ENCODE results near the gene LRRC9.
"Not testable (repeated sequence)": the region's sequence is repeated elsewhere in the genome, so short reads cannot be mapped to it uniquely, and the experiment has no call there.

LRRC9 gene

GRCh38 chr14:59998564-59998963 is 78.6 kb downstream of the LRRC9 start:
- H3K9me3 ChIP-seq (ENCODE audit: control insufficient read depth, insufficient read depth, low read length), result no peaks in the 10 kb centered on the region

GRCh38 chr14:60002819-60003492 is 83.0 kb downstream of the LRRC9 start:
- Histone ChIP-seq H3K27ac (ENCODE audit: low read length) (no peak overlapping the region), H3K4me1 (ENCODE audit: control insufficient read depth, insufficient read depth, low read length) (no peaks in the 10 kb centered on the region), H3K27me3 (ENCODE audit: control insufficient read depth, insufficient read depth, low read length) (no peaks in the 10 kb centered on the region), H3K4me3 (ENCODE audit: low read length) (no peak overlapping the region), H3K36me3 (ENCODE audit: control insufficient read depth, insufficient read depth, low read length) (no peaks in the 10 kb centered on the region), H3K9me3 (ENCODE audit: control insufficient read depth, insufficient read depth, low read length) (no peaks in the 10 kb centered on the region)
- WGBS (ENCODE audit: insufficient coverage, insufficient read length), result no CpG with 5 or more reads among the region's 2 CpGs
- no peak for DNase-seq (ENCODE audit: low read depth, low spot score)

More at GRCh38 chr14:59998564-59998963, 78.6 kb downstream of the LRRC9 start:
- Histone ChIP-seq H3K36me3 (ENCODE audit: control insufficient read depth, insufficient read depth, low read length) (no peaks in the 10 kb centered on the region), H3K27me3 (ENCODE audit: control insufficient read depth, insufficient read depth, low read length) (no peaks in the 10 kb centered on the region), H3K4me1 (ENCODE audit: control insufficient read depth, insufficient read depth, low read length) (no peaks in the 10 kb centered on the region), H3K27ac (ENCODE audit: low read length) (no peak overlapping the region), H3K4me3 (ENCODE audit: low read length) (no peak overlapping the region)
- DNase-seq (ENCODE audit: low read depth, low spot score), result no peak
- no CpG with 5 or more reads among the region's 1 CpG for WGBS (ENCODE audit: insufficient coverage, insufficient read length)

GRCh38 chr14:60003991-60004390 is 84.0 kb downstream of the LRRC9 start:
- DNase-seq (ENCODE audit: low read depth, low spot score), result no peak
- Histone ChIP-seq H3K9me3 (ENCODE audit: control insufficient read depth, insufficient read depth, low read length) (no peaks in the 10 kb centered on the region), H3K4me3 (ENCODE audit: low read length) (no peak overlapping the region), H3K27me3 (ENCODE audit: control insufficient read depth, insufficient read depth, low read length) (no peaks in the 10 kb centered on the region), H3K27ac (ENCODE audit: low read length) (no peak overlapping the region), H3K36me3 (ENCODE audit: control insufficient read depth, insufficient read depth, low read length) (no peaks in the 10 kb centered on the region), H3K4me1 (ENCODE audit: control insufficient read depth, insufficient read depth, low read length) (no peaks in the 10 kb centered on the region)
- WGBS (ENCODE audit: insufficient coverage, insufficient read length), result no CpG with 5 or more reads among the region's 3 CpGs

DNA sequence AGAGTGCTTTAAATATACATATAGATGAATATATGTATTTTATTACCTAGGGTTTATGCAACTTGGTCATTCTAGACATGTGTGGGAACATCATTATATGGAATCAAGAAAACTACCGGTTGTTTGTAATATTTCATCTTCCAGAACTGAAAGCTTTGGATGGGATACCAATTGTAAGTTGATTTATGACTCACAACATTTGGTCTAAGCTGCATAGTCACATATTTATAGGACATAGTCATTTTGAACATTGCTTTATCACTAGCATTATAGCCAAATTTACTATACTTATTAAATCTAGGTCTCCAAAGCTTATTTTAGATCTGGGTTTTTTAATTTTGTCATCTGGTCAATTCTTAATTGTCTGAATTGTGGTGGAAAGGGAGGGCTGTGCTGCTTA is 88.1 kb downstream of the LRRC9 start:
- Histone ChIP-seq H3K4me1 (ENCODE audit: control insufficient read depth, insufficient read depth, low read length) (no peaks in the 10 kb centered on the region), H3K27me3 (ENCODE audit: control insufficient read depth, insufficient read depth, low read length) (no peaks in the 10 kb centered on the region), H3K36me3 (ENCODE audit: control insufficient read depth, insufficient read depth, low read length) (no peaks in the 10 kb centered on the region), H3K9me3 (ENCODE audit: control insufficient read depth, insufficient read depth, low read length) (no peaks in the 10 kb centered on the region), H3K27ac (ENCODE audit: low read length) (no peak overlapping the region), H3K4me3 (ENCODE audit: low read length) (no peak overlapping the region)
- no CpG with 5 or more reads among the region's 1 CpG for WGBS (ENCODE audit: insufficient coverage, insufficient read length)
- no peak for DNase-seq (ENCODE audit: low read depth, low spot score)

- not testable (repeated sequence) for H3K27ac ChIP-seq (ENCODE audit: low read length); H3K9me3 ChIP-seq (ENCODE audit: control insufficient read depth, insufficient read depth, low read length); H3K4me1 ChIP-seq (ENCODE audit: control insufficient read depth, insufficient read depth, low read length); H3K4me3 ChIP-seq (ENCODE audit: low read length); DNase-seq (ENCODE audit: low read depth, low spot score); H3K27me3 ChIP-seq (ENCODE audit: control insufficient read depth, insufficient read depth, low read length); H3K36me3 ChIP-seq (ENCODE audit: control insufficient read depth, insufficient read depth, low read length)
- no CpG with 5 or more reads among the region's 4 CpGs for WGBS (ENCODE audit: insufficient coverage, insufficient read length)
Measured at GRCh38 chr14:60010263-60010662, 90.3 kb downstream of the LRRC9 start.

DNA sequence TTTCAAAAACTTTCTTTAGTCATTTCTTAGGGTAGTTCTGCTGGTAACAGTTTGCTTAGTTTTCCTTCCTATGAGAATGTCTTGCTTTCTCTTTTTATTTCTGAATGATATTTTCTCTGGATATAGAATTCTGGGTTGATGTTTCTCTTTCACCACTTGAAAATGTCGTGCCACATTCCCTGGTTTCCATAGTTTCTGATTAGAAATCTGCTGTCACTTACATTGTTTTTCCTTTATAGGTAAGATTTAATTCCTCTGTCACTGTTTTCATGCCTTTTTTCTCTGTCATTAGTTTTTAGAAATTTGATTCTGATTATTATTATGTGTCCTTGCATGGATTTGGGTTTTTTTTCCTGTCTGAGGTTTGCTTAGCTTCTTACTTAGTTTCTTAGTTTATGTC is 94.5 kb downstream of the LRRC9 start:
- Histone ChIP-seq H3K36me3 (ENCODE audit: control insufficient read depth, insufficient read depth, low read length) (no peaks in the 10 kb centered on the region), H3K27me3 (ENCODE audit: control insufficient read depth, insufficient read depth, low read length) (no peaks in the 10 kb centered on the region), H3K4me1 (ENCODE audit: control insufficient read depth, insufficient read depth, low read length) (no peaks in the 10 kb centered on the region), H3K27ac (ENCODE audit: low read length) (no peak overlapping the region), H3K9me3 (ENCODE audit: control insufficient read depth, insufficient read depth, low read length) (no peaks in the 10 kb centered on the region), H3K4me3 (ENCODE audit: low read length) (no peak overlapping the region)
- no CpG with 5 or more reads among the region's 1 CpG for WGBS (ENCODE audit: insufficient coverage, insufficient read length)
- DNase-seq (ENCODE audit: low read depth, low spot score), result no peak

GRCh38 chr14:60021619-60022018 is 101.7 kb downstream of the LRRC9 start:
- no peaks in the 10 kb centered on the region for H3K9me3 ChIP-seq (ENCODE audit: control insufficient read depth, insufficient read depth, low read length)
- no peak overlapping the region for H3K27ac ChIP-seq (ENCODE audit: low read length)
- H3K36me3 ChIP-seq (ENCODE audit: control insufficient read depth, insufficient read depth, low read length), result no peaks in the 10 kb centered on the region
- WGBS (ENCODE audit: insufficient coverage, insufficient read length), result no CpG with 5 or more reads among the region's 2 CpGs
- no peaks in the 10 kb centered on the region for H3K4me1 ChIP-seq (ENCODE audit: control insufficient read depth, insufficient read depth, low read length)
- DNase-seq (ENCODE audit: low read depth, low spot score), result no peak
- no peaks in the 10 kb centered on the region for H3K27me3 ChIP-seq (ENCODE audit: control insufficient read depth, insufficient read depth, low read length)
- no peak overlapping the region for H3K4me3 ChIP-seq (ENCODE audit: low read length)

DNA sequence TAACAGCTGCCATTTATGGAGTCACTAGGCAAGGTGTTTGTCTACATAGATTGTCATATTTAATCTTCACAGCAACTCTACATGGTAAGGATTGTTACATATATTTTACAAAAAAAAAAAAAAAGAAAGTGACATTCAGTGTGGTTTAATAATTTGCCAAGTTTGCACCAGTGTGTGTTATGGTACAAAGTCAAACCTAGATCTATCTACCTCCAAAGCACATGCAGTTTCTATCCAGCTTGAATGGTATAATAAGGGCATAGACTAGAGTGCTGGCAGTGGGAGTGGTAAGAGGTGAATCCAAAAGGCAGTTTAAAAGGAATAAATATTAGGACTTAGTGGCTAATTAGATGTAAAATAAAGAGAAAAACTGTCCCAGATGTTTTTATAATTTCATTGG is 105.6 kb downstream of the LRRC9 start:
- H3K36me3 ChIP-seq (ENCODE audit: control insufficient read depth, insufficient read depth, low read length), result no peaks in the 10 kb centered on the region

DNA sequence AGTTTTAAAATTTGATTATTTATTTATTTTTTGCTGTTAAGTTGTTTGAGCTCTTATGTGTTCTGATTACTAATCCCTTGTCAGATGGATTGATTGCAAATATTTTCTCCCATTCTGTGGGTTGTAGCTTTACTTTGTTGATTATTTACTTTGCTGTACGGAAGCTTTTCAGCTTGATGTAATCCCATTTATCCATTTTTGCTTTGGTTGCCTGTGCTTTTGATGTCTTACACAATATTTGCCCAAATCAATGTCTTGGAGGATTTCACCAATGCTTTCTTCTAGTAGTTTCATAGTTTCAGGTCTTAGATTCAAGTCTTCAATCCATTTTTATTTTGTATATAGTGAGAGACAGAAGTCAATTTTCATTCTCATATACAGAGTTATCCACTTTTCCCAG is 115.2 kb downstream of the LRRC9 start:
- no peak overlapping the region for H3K4me3 ChIP-seq (ENCODE audit: low read length)
- WGBS (ENCODE audit: insufficient coverage, insufficient read length), result no CpG with 5 or more reads among the region's 1 CpG

More for the DNA sequence above, 105.6 kb downstream of the LRRC9 start:
- Histone ChIP-seq H3K4me1 (ENCODE audit: control insufficient read depth, insufficient read depth, low read length) (no peaks in the 10 kb centered on the region), H3K4me3 (ENCODE audit: low read length) (no peak overlapping the region), H3K9me3 (ENCODE audit: control insufficient read depth, insufficient read depth, low read length) (no peaks in the 10 kb centered on the region), H3K27ac (ENCODE audit: low read length) (no peak overlapping the region), H3K27me3 (ENCODE audit: control insufficient read depth, insufficient read depth, low read length) (no peaks in the 10 kb centered on the region)
- no peak for DNase-seq (ENCODE audit: low read depth, low spot score)

DNA sequence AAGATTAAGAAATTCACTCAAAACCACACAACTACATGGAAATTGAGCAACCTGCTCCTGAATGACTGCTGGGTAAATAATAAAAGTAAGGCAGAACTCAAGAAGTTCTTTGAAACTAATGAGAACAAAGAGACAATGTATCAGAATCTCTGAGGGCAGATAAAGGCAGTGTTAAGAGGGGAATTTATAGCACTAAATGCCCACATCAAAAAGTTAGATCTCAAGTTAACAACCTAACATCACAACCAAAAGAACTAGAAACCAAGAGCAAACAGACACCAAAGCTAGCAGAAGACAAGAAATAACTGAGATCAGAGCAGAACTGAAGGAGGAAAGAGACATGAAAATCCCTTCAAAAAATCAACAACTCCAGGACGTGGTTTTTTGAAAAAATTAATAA is 128.0 kb downstream of the LRRC9 start:
- H3K4me3 ChIP-seq (ENCODE audit: low read length); H3K4me1 ChIP-seq (ENCODE audit: control insufficient read depth, insufficient read depth, low read length); H3K27ac ChIP-seq (ENCODE audit: low read length); H3K9me3 ChIP-seq (ENCODE audit: control insufficient read depth, insufficient read depth, low read length); DNase-seq (ENCODE audit: low read depth, low spot score); H3K36me3 ChIP-seq (ENCODE audit: control insufficient read depth, insufficient read depth, low read length); H3K27me3 ChIP-seq (ENCODE audit: control insufficient read depth, insufficient read depth, low read length): not testable (repeated sequence)
- WGBS (ENCODE audit: insufficient coverage, insufficient read length), result no CpG with 5 or more reads among the region's 1 CpG

More for the DNA sequence above, 115.2 kb downstream of the LRRC9 start:
- H3K36me3 ChIP-seq (ENCODE audit: control insufficient read depth, insufficient read depth, low read length), result no peaks in the 10 kb centered on the region
- DNase-seq (ENCODE audit: low read depth, low spot score), result no peak
- H3K9me3 ChIP-seq (ENCODE audit: control insufficient read depth, insufficient read depth, low read length), result no peaks in the 10 kb centered on the region
- no peaks in the 10 kb centered on the region for H3K27me3 ChIP-seq (ENCODE audit: control insufficient read depth, insufficient read depth, low read length)
- no peaks in the 10 kb centered on the region for H3K4me1 ChIP-seq (ENCODE audit: control insufficient read depth, insufficient read depth, low read length)
- H3K27ac ChIP-seq (ENCODE audit: low read length), result no peak overlapping the region

DNA sequence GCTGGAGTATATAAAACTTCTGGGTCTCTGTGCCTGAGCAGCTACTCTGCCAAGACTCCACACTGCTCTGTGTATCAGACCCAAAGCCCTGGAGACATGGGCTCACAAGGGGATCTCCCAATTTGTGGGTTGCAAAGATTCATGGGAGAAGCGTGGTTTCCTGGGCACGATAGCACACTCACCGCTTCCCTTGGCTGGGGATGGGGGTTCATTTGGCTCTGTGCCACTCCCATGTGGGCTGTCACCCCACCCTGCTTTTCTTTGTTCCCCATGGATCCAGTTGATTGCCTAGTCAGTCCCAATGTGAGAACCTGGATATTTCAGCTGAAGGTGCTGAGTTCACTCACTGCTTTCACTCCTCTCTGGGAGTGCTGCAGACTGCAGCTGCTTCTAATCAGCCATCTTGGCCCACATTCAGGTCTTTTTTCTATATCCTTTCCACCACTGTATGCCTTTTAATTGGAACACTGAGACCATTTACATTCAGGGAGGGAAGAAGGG is 131.8 kb downstream of the LRRC9 start:
- H3K27ac ChIP-seq (ENCODE audit: low read length), result no peak overlapping the region
- H3K4me1 ChIP-seq (ENCODE audit: control insufficient read depth, insufficient read depth, low read length), result no peaks in the 10 kb centered on the region
- H3K36me3 ChIP-seq (ENCODE audit: control insufficient read depth, insufficient read depth, low read length), result no peaks in the 10 kb centered on the region
- WGBS (ENCODE audit: insufficient coverage, insufficient read length), result no CpG with 5 or more reads among the region's 3 CpGs
- no peaks in the 10 kb centered on the region for H3K27me3 ChIP-seq (ENCODE audit: control insufficient read depth, insufficient read depth, low read length)
- no peak overlapping the region for H3K4me3 ChIP-seq (ENCODE audit: low read length)
- DNase-seq (ENCODE audit: low read depth, low spot score), result no peak
- H3K9me3 ChIP-seq (ENCODE audit: control insufficient read depth, insufficient read depth, low read length), result no peaks in the 10 kb centered on the region
